Prostate gland (tissue), 2 donors: ENCODE results near the gene POLD1. TPM values are rescaled to one million over a fixed set of nuclear protein-coding genes. Genes with fewer than 3 reads are reported as not detected.

Experiments used
- DNase-seq: peaks from one replicate; pipeline ENCODE4 v3.0.0-alpha.2; 2019; ENCODE audit warnings: low spot score
- H3K27ac ChIP-seq, 2 donors: fragments of 200-600 bp; sonication (generic); 2 replicates each; pipeline ENCODE4 v1.5.1; 2017 to 2019
- H3K27me3 ChIP-seq: fragments of 200-600 bp; sonication (generic); replicated peaks from 2 replicates; pipeline ENCODE4 v1.5.1; 2019; ENCODE audit not compliant: insufficient read depth
- H3K36me3 ChIP-seq, 2 donors: fragments of 200-600 bp; sonication (generic); 1 replicate in 1 of 2; 2 replicates in 1 of 2; pipeline versions ENCODE4 v1.5.1 to v1.8.1; 2017 to 2019
- H3K4me1 ChIP-seq: fragments of 200-600 bp; sonication (generic); replicated peaks from 2 replicates; pipeline ENCODE4 v1.5.1; 2019
- H3K4me3 ChIP-seq, 2 donors: fragments of 200-600 bp; sonication (generic); 2 replicates each; pipeline ENCODE4 v1.5.1; 2017 to 2019
- H3K9me3 ChIP-seq: fragments of 200-600 bp; sonication (generic); 2 replicates; pipeline ENCODE4 v1.5.1; 2017
- POLR2A ChIP-seq: fragments of 450-650 bp; IDR thresholded peaks from one replicate; pipeline ENCODE4 v1.6.1; 2016; ENCODE audit warnings: antibody characterized with exemption, mild to moderate bottlenecking
- POLR2AphosphoS5 ChIP-seq: sonication (generic); formaldehyde crosslinking; IDR thresholded peaks from one replicate; pipeline ENCODE4 v1.6.1; 2017; ENCODE audit warnings: antibody characterized with exemption
- WGBS: methylation state at CpG from one replicate; pipeline ENCODE4 v1.1.5; 2018; 5-methylcytosine and 5-hydroxymethylcytosine counted together
- intact Hi-C: fragments of 100-400 bp; cut with DNase I; formaldehyde crosslinking; loops from one replicate; pipeline ENCODE4 v1.14.2; 2022
- total RNA-seq, 2 donors: library from RNA; depleted of rRNA; stranded (reverse); fragments of >200 nt; gene quantifications; one replicate each; pipeline ENCODE4 v1.1.0, GENCODE V29; 2016
- TF ChIP-seq, protein P1 (sequence below), 4 experiments: fragments of 200-600 bp in 2 of 4; fragments of 450-650 bp in 2 of 4; sonication (generic) in 2 of 4; IDR thresholded peaks; 1 replicate in 3 of 4; 2 replicates in 1 of 4; pipeline ENCODE4 v1.5.1; 2016 to 2019; ENCODE audit warnings: antibody characterized with exemption in 4 of 4, mild to moderate bottlenecking in 2 of 4, moderate library complexity in 2 of 4

The POLD1 gene
- total RNA-seq, 2 donors from 2014 or later, result 15.6 to 35.7 TPM

DNA sequence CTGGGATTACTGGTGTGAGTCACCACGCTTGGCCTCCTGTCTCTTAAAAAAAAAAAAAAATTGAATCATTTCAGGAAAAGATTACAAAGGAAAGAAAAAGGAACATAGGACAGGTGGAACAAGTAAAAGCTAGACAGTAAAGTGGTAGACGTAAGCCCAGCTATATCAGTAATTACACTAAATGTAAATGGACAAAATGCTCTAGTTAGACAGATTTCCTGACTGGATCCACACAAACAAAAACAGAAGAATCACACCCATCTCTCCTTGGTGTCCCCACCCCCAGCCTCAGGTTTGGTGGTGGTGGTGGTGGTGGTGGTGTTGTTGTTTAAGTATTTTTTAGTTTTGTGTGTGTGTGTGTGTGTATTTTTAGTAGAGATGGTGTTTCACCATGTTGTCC lies 28.3 kb downstream of the POLD1 start:
- H3K36me3 ChIP-seq, result no peaks in the 10 kb centered on the region
- TF ChIP-seq, protein P1, sequence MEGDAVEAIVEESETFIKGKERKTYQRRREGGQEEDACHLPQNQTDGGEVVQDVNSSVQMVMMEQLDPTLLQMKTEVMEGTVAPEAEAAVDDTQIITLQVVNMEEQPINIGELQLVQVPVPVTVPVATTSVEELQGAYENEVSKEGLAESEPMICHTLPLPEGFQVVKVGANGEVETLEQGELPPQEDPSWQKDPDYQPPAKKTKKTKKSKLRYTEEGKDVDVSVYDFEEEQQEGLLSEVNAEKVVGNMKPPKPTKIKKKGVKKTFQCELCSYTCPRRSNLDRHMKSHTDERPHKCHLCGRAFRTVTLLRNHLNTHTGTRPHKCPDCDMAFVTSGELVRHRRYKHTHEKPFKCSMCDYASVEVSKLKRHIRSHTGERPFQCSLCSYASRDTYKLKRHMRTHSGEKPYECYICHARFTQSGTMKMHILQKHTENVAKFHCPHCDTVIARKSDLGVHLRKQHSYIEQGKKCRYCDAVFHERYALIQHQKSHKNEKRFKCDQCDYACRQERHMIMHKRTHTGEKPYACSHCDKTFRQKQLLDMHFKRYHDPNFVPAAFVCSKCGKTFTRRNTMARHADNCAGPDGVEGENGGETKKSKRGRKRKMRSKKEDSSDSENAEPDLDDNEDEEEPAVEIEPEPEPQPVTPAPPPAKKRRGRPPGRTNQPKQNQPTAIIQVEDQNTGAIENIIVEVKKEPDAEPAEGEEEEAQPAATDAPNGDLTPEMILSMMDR (IDR thresholded peaks at IDR 0.05), result no peak
- no peak for TF ChIP-seq POLR2AphosphoS5
- TF ChIP-seq POLR2A, result no peak
- intact Hi-C loops, result no loop called here
- DNase-seq, result no peak
- no peaks in the 10 kb centered on the region for H3K27me3 ChIP-seq
- no peak overlapping the region for H3K4me3 ChIP-seq
- 97% methylated on average over 2 of the region's 2 CpGs for WGBS
- H3K4me1 ChIP-seq, result no peaks in the 10 kb centered on the region
- H3K27ac ChIP-seq, result no peak overlapping the region
- no peaks in the 10 kb centered on the region for H3K9me3 ChIP-seq

DNA sequence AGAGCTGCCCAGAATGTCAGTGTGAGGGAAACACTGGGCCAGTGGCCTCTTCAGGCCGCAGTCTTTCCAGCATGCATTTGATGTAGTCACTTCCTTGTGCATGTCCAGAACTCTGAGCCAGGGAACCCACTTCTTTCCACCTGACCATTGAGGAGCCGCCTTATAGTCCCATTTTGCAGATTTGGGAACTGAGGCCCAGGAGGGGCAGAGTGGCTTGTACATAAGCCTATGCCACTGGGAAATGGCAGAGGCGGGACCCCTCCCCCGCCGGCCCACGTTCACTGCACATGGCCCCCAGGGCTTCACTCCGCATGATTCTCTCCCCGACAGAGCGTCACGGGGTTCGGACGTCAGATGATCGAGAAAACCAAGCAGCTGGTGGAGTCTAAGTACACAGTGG lies 28.9 kb downstream of the POLD1 start:
- H3K27ac ChIP-seq, result no peak overlapping the region
- H3K36me3 ChIP-seq, result no peaks in the 10 kb centered on the region
- no peak overlapping the region for H3K4me3 ChIP-seq
- H3K27me3 ChIP-seq, result no peaks in the 10 kb centered on the region
- 93% methylated on average over 13 of the region's 13 CpGs for WGBS
- DNase-seq, result no peak
- no peaks in the 10 kb centered on the region for H3K4me1 ChIP-seq
- TF ChIP-seq POLR2A (no peak), POLR2AphosphoS5 (no peak)
- TF ChIP-seq, protein P1 (IDR thresholded peaks at IDR 0.05), result no peak
- intact Hi-C loops, result no loop called here
- no peaks in the 10 kb centered on the region for H3K9me3 ChIP-seq

DNA sequence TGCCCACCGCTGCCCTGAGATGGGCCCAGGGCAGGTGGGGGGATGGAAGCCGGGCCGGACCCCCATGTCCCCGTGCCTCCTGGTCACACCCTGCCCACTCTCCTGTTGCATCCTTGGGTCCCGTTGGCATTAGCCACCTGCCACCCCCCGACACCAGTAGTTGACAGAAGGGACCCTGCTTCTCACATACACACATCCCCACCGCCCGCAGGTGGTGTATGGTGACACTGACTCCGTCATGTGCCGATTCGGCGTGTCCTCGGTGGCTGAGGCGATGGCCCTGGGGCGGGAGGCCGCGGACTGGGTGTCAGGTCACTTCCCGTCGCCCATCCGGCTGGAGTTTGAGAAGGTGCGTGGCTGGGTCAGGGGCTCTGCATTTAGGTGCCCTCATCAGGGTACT lies 29.4 kb downstream of the POLD1 start:
- Histone ChIP-seq H3K27ac (no peak overlapping the region), H3K4me1 (no peaks in the 10 kb centered on the region), H3K9me3 (no peaks in the 10 kb centered on the region), H3K4me3 (no peak overlapping the region), H3K36me3 (no peaks in the 10 kb centered on the region), H3K27me3 (no peaks in the 10 kb centered on the region)
- 95% methylated on average over 17 of the region's 21 CpGs for WGBS
- DNase-seq, result no peak
- TF ChIP-seq POLR2A (no peak), POLR2AphosphoS5 (no peak)
- TF ChIP-seq, protein P1 (IDR thresholded peaks at IDR 0.05), result no peak
- intact Hi-C loops, result no loop called here

DNA sequence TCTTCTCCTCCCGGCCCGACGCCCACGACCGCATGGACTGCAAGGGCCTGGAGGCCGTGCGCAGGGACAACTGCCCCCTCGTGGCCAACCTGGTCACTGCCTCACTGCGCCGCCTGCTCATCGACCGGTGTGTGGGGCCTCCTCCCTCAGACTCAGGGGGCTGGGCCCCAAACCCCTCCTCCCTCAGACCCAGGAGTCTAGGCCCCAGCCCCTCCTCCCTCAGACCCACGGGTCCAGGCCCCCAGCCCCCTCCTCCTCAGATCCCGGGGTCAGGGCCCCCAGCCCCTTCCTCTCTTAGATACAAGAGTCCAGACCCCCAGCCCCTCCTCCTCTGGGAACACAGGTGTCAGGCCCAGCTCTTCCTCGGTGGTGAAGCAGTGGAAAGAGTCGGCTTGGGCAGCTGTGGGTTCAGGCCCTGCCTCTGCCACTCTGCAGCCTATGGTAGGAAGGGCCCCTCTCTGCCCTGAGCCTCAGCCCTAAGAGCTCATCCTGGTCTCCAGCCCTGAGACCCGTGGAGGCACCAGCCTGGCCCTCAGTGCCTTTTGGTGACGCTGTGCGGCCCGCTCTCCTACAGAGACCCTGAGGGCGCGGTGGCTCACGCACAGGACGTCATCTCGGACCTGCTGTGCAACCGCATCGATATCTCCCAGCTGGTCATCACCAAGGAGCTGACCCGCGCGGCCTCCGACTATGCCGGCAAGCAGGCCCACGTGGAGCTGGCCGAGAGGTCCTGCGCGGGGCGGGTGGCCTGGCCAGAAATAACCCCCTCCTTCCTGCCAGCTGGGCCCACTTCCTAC lies 30.9 kb downstream of the POLD1 start:
- TF ChIP-seq, protein P1 (IDR thresholded peaks at IDR 0.05), result peak; percentile 51 to 72 (median 68)
- TF ChIP-seq POLR2AphosphoS5, result no peak
- peaks cover 3% of the 10 kb centered on the region for H3K27me3 ChIP-seq
- no peaks in the 10 kb centered on the region for H3K36me3 ChIP-seq
- H3K4me3 ChIP-seq, result no peak overlapping the region
- H3K27ac ChIP-seq, result no peak overlapping the region
- intact Hi-C loops, result no loop called here
- H3K4me1 ChIP-seq, result no peaks in the 10 kb centered on the region
- no peaks in the 10 kb centered on the region for H3K9me3 ChIP-seq
- peak; percentile 48 for DNase-seq
- WGBS, result 54% methylated on average over 37 of the region's 37 CpGs

DNA sequence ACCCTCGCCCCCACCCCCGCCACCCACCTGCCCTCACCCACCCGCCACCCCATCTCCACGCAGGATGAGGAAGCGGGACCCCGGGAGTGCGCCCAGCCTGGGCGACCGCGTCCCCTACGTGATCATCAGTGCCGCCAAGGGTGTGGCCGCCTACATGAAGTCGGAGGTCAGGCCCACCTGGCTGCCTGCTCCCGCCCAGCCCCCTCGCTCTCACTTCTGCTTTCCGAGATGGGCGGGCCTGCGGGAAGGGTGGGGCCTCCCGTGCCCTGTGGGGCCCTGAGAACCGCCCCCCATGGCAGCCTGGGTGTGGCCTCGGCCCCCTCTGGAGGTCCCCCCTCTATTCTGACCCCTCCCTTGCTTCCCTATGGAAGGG lies 31.5 kb downstream of the POLD1 start:
- intact Hi-C loops, result no loop called here
- Histone ChIP-seq H3K4me3 (no peak overlapping the region), H3K36me3 (no peaks in the 10 kb centered on the region), H3K27ac (no peak overlapping the region), H3K4me1 (no peaks in the 10 kb centered on the region), H3K27me3 (peaks cover 3% of the 10 kb centered on the region), H3K9me3 (no peaks in the 10 kb centered on the region)
- TF ChIP-seq, protein P1 (IDR thresholded peaks at IDR 0.05), result no peak
- no peak for TF ChIP-seq POLR2A
- TF ChIP-seq POLR2AphosphoS5, result no peak
- no peak for DNase-seq
- 82% methylated on average over 20 of the region's 22 CpGs for WGBS
